Endothelial cell (in vitro differentiated cells): ENCODE data around the gene PRR23E. TPM values are rescaled to one million over a fixed set of nuclear protein-coding genes. Genes with fewer than 3 reads are reported as not detected.

Experiments used
- DNase-seq: peaks from one replicate; pipeline ENCODE4 v3.0.0; 2021; ENCODE audit warnings: low spot score
- H3K27ac Mint-ChIP-seq: one replicate; pipeline ENCODE4 v1.8.0; 2021; ENCODE audit warnings: mixed read lengths, inconsistent platforms; ENCODE audit not compliant: unreplicated experiment
- H3K27me3 Mint-ChIP-seq: one replicate; pipeline ENCODE4 v1.8.0; 2021; ENCODE audit warnings: mild to moderate bottlenecking, moderate library complexity, mixed read lengths, inconsistent platforms; ENCODE audit not compliant: unreplicated experiment
- H3K36me3 Mint-ChIP-seq: one replicate; pipeline ENCODE4 v1.8.0; 2021; ENCODE audit warnings: mild to moderate bottlenecking, low read depth, mixed read lengths, inconsistent platforms; ENCODE audit not compliant: unreplicated experiment
- H3K4me1 Mint-ChIP-seq: one replicate; pipeline ENCODE4 v1.8.0; 2021; ENCODE audit warnings: mild to moderate bottlenecking, mixed read lengths, inconsistent platforms; ENCODE audit not compliant: unreplicated experiment
- H3K4me3 Mint-ChIP-seq: one replicate; pipeline ENCODE4 v1.8.0; 2021; ENCODE audit warnings: mild to moderate bottlenecking, mixed read lengths, inconsistent platforms; ENCODE audit not compliant: unreplicated experiment
- H3K9me3 Mint-ChIP-seq: one replicate; pipeline ENCODE4 v1.8.0; 2021; ENCODE audit warnings: mixed read lengths, inconsistent platforms; ENCODE audit not compliant: unreplicated experiment
- CTCF ChIP-seq: fragments of 200-600 bp; sonication (generic); IDR thresholded peaks from one replicate; pipeline ENCODE4 v1.5.0; 2021; ENCODE audit warnings: antibody characterized with exemption; ENCODE audit not compliant: unreplicated experiment
- long read RNA-seq: library from polyadenylated mRNA; unstranded; transcript quantifications from one replicate; pipeline ENCODE4 v2.0.0, GENCODE V29; 2020; ENCODE audit not compliant: unreplicated experiment
- total RNA-seq: library from RNA; stranded (reverse); fragmentation: NEBNext Ultra II Directional; extraction: Animal tissue kit (Norgen Biotek cat#: 25700); gene quantifications from one replicate; pipeline ENCODE4 v1.2.1, GENCODE V29; 2021; ENCODE audit not compliant: unreplicated experiment

Gene PRR23E
- total RNA-seq: not detected
- long read RNA-seq: 0 reads

- no peak within 1 kb of the TSS for H3K27ac Mint-ChIP-seq
- H3K27me3 Mint-ChIP-seq: peaks cover 3% of the 10 kb centered on the region
- TF ChIP-seq CTCF: no peak
- no peaks in the 10 kb centered on the region for H3K36me3 Mint-ChIP-seq
- H3K4me1 Mint-ChIP-seq: no peaks in the 10 kb centered on the region
- no peaks in the 10 kb centered on the region for H3K9me3 Mint-ChIP-seq
- H3K4me3 Mint-ChIP-seq: no peak within 1 kb of the TSS
- DNase-seq: no peak
Measured at GRCh38 chr3:127192576-127193232, at the start of gene PRR23E. Gene PRR23E, plus strand, starts transcription at chr3:127193131. Its CDS starts 3,555 bp downstream, at chr3:127196686.

GRCh38 chr3:127143172-127143571 lies 49.8 kb upstream of the PRR23E start:
- H3K4me1 Mint-ChIP-seq: peaks cover 3% of the 10 kb centered on the region
- TF ChIP-seq CTCF: no peak
- H3K36me3 Mint-ChIP-seq: no peaks in the 10 kb centered on the region
- no peak for DNase-seq
- H3K9me3 Mint-ChIP-seq: no peaks in the 10 kb centered on the region
- no peak overlapping the region for H3K4me3 Mint-ChIP-seq
- H3K27me3 Mint-ChIP-seq: peaks cover 6% of the 10 kb centered on the region
- no peak overlapping the region for H3K27ac Mint-ChIP-seq

GRCh38 chr3:127144631-127145030 lies 48.3 kb upstream of the PRR23E start:
- H3K27ac Mint-ChIP-seq: no peak overlapping the region
- no peak overlapping the region for H3K4me3 Mint-ChIP-seq
- H3K4me1 Mint-ChIP-seq: peaks cover 3% of the 10 kb centered on the region

GRCh38 chr3:127145266-127145665 lies 47.7 kb upstream of the PRR23E start:
- TF ChIP-seq CTCF: no peak

More at GRCh38 chr3:127144631-127145030, 48.3 kb upstream of the PRR23E start:
- H3K36me3 Mint-ChIP-seq: no peaks in the 10 kb centered on the region
- TF ChIP-seq CTCF: no peak
- H3K9me3 Mint-ChIP-seq: no peaks in the 10 kb centered on the region
- no peak for DNase-seq
- peaks cover 2% of the 10 kb centered on the region for H3K27me3 Mint-ChIP-seq

GRCh38 chr3:127147291-127147885 lies 45.5 kb upstream of the PRR23E start:
- no peak for DNase-seq
- no peak overlapping the region for H3K27ac Mint-ChIP-seq
- H3K4me1 Mint-ChIP-seq: peaks cover under 1% of the 10 kb centered on the region
- H3K4me3 Mint-ChIP-seq: no peak overlapping the region
- TF ChIP-seq CTCF: no peak
- H3K27me3 Mint-ChIP-seq: peaks cover 2% of the 10 kb centered on the region
- H3K9me3 Mint-ChIP-seq: no peaks in the 10 kb centered on the region
- no peaks in the 10 kb centered on the region for H3K36me3 Mint-ChIP-seq

More at GRCh38 chr3:127145266-127145665, 47.7 kb upstream of the PRR23E start:
- no peak overlapping the region for H3K27ac Mint-ChIP-seq
- H3K4me1 Mint-ChIP-seq: peaks cover 3% of the 10 kb centered on the region
- no peak for DNase-seq
- H3K9me3 Mint-ChIP-seq: no peaks in the 10 kb centered on the region
- peaks cover 2% of the 10 kb centered on the region for H3K27me3 Mint-ChIP-seq
- H3K4me3 Mint-ChIP-seq: no peak overlapping the region
- no peaks in the 10 kb centered on the region for H3K36me3 Mint-ChIP-seq
